ENCODE data around the gene TIMP2.
"Not testable (repeated sequence)": the region's sequence is repeated elsewhere in the genome, so short reads cannot be mapped to it uniquely, and the experiment has no call there.

TIMP2 gene

GRCh38 chr17:78933025-78933958 lies 8.1 kb upstream of the TIMP2 start:
- peak in 2 of 3 donors; percentile 10 to 15 for DNase-seq (ENCODE audit: low read depth in 3 of 3, low spot score in 1 of 3)

GRCh38 chr17:78929908-78930775 lies 5.0 kb upstream of the TIMP2 start:
- DNase-seq (ENCODE audit: low read depth in 3 of 3, low spot score in 1 of 3): no peak

GRCh38 chr17:78925662-78926555 lies 722 bp upstream of the TIMP2 start:
- no peak for DNase-seq (ENCODE audit: low read depth in 3 of 3, low spot score in 1 of 3)

- DNase-seq (ENCODE audit: low read depth in 3 of 3, low spot score in 1 of 3): no peak
Observed at GRCh38 chr17:78924481-78925151, 571 bp downstream of the TIMP2 start.

- DNase-seq (ENCODE audit: low read depth in 3 of 3, low spot score in 1 of 3): peak; percentile 15 to 29 (median 21)
Observed at GRCh38 chr17:78923660-78924453, 1.3 kb downstream of the TIMP2 start.

GRCh38 chr17:78922816-78923498 lies 2.2 kb downstream of the TIMP2 start:
- no peak for DNase-seq (ENCODE audit: low read depth in 3 of 3, low spot score in 1 of 3)

- DNase-seq (ENCODE audit: low read depth in 3 of 3, low spot score in 1 of 3): no peak
Observed at GRCh38 chr17:78921437-78921971, 3.7 kb downstream of the TIMP2 start.

GRCh38 chr17:78920528-78920927 lies 4.7 kb downstream of the TIMP2 start:
- DNase-seq (ENCODE audit: low read depth in 3 of 3, low spot score in 1 of 3): no peak

- DNase-seq (ENCODE audit: low read depth in 3 of 3, low spot score in 1 of 3): no peak
Observed at GRCh38 chr17:78919861-78920450, 5.2 kb downstream of the TIMP2 start.

GRCh38 chr17:78918979-78919378 lies 6.2 kb downstream of the TIMP2 start:
- DNase-seq (ENCODE audit: low read depth in 3 of 3, low spot score in 1 of 3): no peak

GRCh38 chr17:78917451-78918275 lies 7.5 kb downstream of the TIMP2 start:
- no peak for DNase-seq (ENCODE audit: low read depth in 3 of 3, low spot score in 1 of 3)

GRCh38 chr17:78915872-78916632 lies 9.1 kb downstream of the TIMP2 start:
- no peak for DNase-seq (ENCODE audit: low read depth in 3 of 3, low spot score in 1 of 3)

- DNase-seq (ENCODE audit: low read depth in 3 of 3, low spot score in 1 of 3): no peak
Observed at GRCh38 chr17:78913115-78913514, 12.1 kb downstream of the TIMP2 start.

- no peak for DNase-seq (ENCODE audit: low read depth in 3 of 3, low spot score in 1 of 3)
Observed at GRCh38 chr17:78912082-78912481, 13.1 kb downstream of the TIMP2 start.

GRCh38 chr17:78911543-78911942 lies 13.6 kb downstream of the TIMP2 start:
- DNase-seq (ENCODE audit: low read depth in 3 of 3, low spot score in 1 of 3): not testable (repeated sequence)

- no peak for DNase-seq (ENCODE audit: low read depth in 3 of 3, low spot score in 1 of 3)
Observed at GRCh38 chr17:78910497-78911284, 14.5 kb downstream of the TIMP2 start.

Measured in stimulated activated CD4-positive, alpha-beta T cell treated with anti-CD3 and anti-CD28 coated beads, TNF-alpha, amount 100 ng/mL, for 1 hour (primary cell).